GM23338 (cell line): ENCODE measurements around the gene ZDHHC1.
A peak's percentile ranks its signal among the peaks of the same experiment; 100 is the strongest.

Source experiments
- CREB1 ChIP-seq: fragments of 250-450 bp; sonication (Bioruptor Pico); IDR thresholded peaks from 2 replicates; pipeline ENCODE4 v1.5.0; 2020; ENCODE audit warnings: low read depth, mild to moderate bottlenecking, moderate library complexity
- EZH2 ChIP-seq: fragments of 200-600 bp; sonication (generic); IDR thresholded peaks from one replicate; pipeline ENCODE4 v1.8.0; 2017; ENCODE audit warnings: antibody characterized with exemption, mild to moderate bottlenecking, low read depth; ENCODE audit not compliant: unreplicated experiment
- EZH2phosphoT487 ChIP-seq: fragments of 200-600 bp; sonication (generic); IDR thresholded peaks from one replicate; pipeline ENCODE4 v1.8.1; 2018; ENCODE audit warnings: antibody characterized with exemption; ENCODE audit not compliant: unreplicated experiment
- JUNB ChIP-seq: IDR thresholded peaks from one replicate; pipeline ENCODE4 v1.6.1; 2016; ENCODE audit warnings: antibody characterized with exemption; ENCODE audit not compliant: unreplicated experiment
- NANOG ChIP-seq: IDR thresholded peaks from 2 replicates; pipeline ENCODE4 v1.6.1; 2016; ENCODE audit warnings: antibody characterized with exemption, borderline replicate concordance
- POLR2AphosphoS5 ChIP-seq: IDR thresholded peaks from 2 replicates; pipeline ENCODE4 v1.6.1; 2016; ENCODE audit warnings: antibody characterized with exemption, low read depth
- STAT1 ChIP-seq: IDR thresholded peaks from one replicate; pipeline ENCODE4 v1.6.1; 2016; ENCODE audit warnings: antibody characterized with exemption; ENCODE audit not compliant: unreplicated experiment
- ZNF114 ChIP-seq: fragments of 250-450 bp; sonication (Bioruptor Pico); IDR thresholded peaks from 2 replicates; pipeline ENCODE4 v1.5.0; 2020; ENCODE audit warnings: mild to moderate bottlenecking, moderate library complexity
- ZNF331 ChIP-seq: fragments of 250-450 bp; sonication (Bioruptor Pico); IDR thresholded peaks from 2 replicates; pipeline ENCODE4 v1.5.0; 2020; ENCODE audit warnings: low read depth, mild to moderate bottlenecking, moderate library complexity
- TF ChIP-seq, protein P1 (sequence below), 2 experiments: fragments of 200-600 bp in 1 of 2; sonication (generic) in 1 of 2; conservative IDR thresholded peaks; 2 replicates each; pipeline versions ENCODE4 v1.5.1 to v1.6.1; 2016 to 2017; ENCODE audit warnings: antibody characterized with exemption in 2 of 2, low read depth in 2 of 2, mild to moderate bottlenecking in 2 of 2, moderate library complexity in 1 of 2
- TF ChIP-seq, protein P2 (sequence below): IDR thresholded peaks from one replicate; pipeline ENCODE4 v1.6.1; 2018; ENCODE audit warnings: antibody characterized with exemption; ENCODE audit not compliant: unreplicated experiment
- TF ChIP-seq, protein P3 (sequence below): IDR thresholded peaks from 2 replicates; pipeline ENCODE4 v1.6.1; 2016; ENCODE audit warnings: antibody characterized with exemption
- TF ChIP-seq, protein P4 (sequence below): fragments of 250-450 bp; sonication (Bioruptor Pico); IDR thresholded peaks from 2 replicates; pipeline ENCODE4 v1.5.0; 2020; ENCODE audit warnings: mild to moderate bottlenecking, moderate library complexity

DNA sequence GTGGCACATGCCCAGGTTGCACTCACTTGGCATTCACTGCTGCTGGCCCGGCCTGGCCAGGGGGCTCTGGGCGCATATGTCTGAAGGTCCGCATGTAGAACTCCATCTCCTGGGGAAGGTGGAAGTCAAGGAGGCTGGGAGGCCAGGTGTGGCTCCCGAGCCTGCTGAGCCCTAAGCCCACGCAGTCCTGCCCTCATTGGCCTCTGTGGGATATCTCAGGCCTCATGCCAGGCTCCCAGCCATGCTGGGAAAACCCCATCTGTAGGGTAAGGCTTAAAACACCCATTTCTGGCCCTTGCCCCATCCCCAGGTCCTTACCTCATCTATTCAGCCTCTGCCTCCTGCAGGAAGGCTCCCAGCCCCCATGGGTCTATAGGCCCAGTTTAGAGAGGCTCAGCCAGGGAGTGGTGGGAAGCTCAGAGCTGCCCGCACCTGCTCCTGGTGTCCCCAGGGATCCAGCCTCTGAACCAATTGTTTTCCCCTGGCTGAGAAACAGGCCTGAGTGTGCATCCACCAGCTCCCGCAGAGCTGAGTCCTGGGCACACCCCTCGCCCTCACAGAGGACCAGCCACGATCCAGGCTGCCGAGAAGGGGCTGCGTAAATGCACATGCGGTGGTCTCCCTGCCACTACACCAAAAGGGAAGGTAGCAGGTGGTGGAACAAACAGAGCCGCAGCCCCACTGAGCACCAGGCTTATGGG is 20.7 kb downstream of the ZDHHC1 start:
- TF ChIP-seq, protein P1, sequence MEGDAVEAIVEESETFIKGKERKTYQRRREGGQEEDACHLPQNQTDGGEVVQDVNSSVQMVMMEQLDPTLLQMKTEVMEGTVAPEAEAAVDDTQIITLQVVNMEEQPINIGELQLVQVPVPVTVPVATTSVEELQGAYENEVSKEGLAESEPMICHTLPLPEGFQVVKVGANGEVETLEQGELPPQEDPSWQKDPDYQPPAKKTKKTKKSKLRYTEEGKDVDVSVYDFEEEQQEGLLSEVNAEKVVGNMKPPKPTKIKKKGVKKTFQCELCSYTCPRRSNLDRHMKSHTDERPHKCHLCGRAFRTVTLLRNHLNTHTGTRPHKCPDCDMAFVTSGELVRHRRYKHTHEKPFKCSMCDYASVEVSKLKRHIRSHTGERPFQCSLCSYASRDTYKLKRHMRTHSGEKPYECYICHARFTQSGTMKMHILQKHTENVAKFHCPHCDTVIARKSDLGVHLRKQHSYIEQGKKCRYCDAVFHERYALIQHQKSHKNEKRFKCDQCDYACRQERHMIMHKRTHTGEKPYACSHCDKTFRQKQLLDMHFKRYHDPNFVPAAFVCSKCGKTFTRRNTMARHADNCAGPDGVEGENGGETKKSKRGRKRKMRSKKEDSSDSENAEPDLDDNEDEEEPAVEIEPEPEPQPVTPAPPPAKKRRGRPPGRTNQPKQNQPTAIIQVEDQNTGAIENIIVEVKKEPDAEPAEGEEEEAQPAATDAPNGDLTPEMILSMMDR (conservative IDR thresholded peaks at IDR 0.05; ENCODE audit: low read depth in 2 of 2): no peak
- TF ChIP-seq, protein P2, sequence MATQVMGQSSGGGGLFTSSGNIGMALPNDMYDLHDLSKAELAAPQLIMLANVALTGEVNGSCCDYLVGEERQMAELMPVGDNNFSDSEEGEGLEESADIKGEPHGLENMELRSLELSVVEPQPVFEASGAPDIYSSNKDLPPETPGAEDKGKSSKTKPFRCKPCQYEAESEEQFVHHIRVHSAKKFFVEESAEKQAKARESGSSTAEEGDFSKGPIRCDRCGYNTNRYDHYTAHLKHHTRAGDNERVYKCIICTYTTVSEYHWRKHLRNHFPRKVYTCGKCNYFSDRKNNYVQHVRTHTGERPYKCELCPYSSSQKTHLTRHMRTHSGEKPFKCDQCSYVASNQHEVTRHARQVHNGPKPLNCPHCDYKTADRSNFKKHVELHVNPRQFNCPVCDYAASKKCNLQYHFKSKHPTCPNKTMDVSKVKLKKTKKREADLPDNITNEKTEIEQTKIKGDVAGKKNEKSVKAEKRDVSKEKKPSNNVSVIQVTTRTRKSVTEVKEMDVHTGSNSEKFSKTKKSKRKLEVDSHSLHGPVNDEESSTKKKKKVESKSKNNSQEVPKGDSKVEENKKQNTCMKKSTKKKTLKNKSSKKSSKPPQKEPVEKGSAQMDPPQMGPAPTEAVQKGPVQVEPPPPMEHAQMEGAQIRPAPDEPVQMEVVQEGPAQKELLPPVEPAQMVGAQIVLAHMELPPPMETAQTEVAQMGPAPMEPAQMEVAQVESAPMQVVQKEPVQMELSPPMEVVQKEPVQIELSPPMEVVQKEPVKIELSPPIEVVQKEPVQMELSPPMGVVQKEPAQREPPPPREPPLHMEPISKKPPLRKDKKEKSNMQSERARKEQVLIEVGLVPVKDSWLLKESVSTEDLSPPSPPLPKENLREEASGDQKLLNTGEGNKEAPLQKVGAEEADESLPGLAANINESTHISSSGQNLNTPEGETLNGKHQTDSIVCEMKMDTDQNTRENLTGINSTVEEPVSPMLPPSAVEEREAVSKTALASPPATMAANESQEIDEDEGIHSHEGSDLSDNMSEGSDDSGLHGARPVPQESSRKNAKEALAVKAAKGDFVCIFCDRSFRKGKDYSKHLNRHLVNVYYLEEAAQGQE: no peak
- TF ChIP-seq, protein P3, sequence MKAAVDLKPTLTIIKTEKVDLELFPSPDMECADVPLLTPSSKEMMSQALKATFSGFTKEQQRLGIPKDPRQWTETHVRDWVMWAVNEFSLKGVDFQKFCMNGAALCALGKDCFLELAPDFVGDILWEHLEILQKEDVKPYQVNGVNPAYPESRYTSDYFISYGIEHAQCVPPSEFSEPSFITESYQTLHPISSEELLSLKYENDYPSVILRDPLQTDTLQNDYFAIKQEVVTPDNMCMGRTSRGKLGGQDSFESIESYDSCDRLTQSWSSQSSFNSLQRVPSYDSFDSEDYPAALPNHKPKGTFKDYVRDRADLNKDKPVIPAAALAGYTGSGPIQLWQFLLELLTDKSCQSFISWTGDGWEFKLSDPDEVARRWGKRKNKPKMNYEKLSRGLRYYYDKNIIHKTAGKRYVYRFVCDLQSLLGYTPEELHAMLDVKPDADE: no peak
- no peak for TF ChIP-seq POLR2AphosphoS5
- no peak for TF ChIP-seq JUNB
- TF ChIP-seq EZH2phosphoT487: no peak
- peak; percentile 13 for TF ChIP-seq EZH2
- no peak for TF ChIP-seq CREB1
- TF ChIP-seq STAT1: no peak
- TF ChIP-seq ZNF331: no peak
- no peak for TF ChIP-seq NANOG
- no peak for TF ChIP-seq ZNF114 (CRISPR knock-in tag)
- TF ChIP-seq, protein P4, sequence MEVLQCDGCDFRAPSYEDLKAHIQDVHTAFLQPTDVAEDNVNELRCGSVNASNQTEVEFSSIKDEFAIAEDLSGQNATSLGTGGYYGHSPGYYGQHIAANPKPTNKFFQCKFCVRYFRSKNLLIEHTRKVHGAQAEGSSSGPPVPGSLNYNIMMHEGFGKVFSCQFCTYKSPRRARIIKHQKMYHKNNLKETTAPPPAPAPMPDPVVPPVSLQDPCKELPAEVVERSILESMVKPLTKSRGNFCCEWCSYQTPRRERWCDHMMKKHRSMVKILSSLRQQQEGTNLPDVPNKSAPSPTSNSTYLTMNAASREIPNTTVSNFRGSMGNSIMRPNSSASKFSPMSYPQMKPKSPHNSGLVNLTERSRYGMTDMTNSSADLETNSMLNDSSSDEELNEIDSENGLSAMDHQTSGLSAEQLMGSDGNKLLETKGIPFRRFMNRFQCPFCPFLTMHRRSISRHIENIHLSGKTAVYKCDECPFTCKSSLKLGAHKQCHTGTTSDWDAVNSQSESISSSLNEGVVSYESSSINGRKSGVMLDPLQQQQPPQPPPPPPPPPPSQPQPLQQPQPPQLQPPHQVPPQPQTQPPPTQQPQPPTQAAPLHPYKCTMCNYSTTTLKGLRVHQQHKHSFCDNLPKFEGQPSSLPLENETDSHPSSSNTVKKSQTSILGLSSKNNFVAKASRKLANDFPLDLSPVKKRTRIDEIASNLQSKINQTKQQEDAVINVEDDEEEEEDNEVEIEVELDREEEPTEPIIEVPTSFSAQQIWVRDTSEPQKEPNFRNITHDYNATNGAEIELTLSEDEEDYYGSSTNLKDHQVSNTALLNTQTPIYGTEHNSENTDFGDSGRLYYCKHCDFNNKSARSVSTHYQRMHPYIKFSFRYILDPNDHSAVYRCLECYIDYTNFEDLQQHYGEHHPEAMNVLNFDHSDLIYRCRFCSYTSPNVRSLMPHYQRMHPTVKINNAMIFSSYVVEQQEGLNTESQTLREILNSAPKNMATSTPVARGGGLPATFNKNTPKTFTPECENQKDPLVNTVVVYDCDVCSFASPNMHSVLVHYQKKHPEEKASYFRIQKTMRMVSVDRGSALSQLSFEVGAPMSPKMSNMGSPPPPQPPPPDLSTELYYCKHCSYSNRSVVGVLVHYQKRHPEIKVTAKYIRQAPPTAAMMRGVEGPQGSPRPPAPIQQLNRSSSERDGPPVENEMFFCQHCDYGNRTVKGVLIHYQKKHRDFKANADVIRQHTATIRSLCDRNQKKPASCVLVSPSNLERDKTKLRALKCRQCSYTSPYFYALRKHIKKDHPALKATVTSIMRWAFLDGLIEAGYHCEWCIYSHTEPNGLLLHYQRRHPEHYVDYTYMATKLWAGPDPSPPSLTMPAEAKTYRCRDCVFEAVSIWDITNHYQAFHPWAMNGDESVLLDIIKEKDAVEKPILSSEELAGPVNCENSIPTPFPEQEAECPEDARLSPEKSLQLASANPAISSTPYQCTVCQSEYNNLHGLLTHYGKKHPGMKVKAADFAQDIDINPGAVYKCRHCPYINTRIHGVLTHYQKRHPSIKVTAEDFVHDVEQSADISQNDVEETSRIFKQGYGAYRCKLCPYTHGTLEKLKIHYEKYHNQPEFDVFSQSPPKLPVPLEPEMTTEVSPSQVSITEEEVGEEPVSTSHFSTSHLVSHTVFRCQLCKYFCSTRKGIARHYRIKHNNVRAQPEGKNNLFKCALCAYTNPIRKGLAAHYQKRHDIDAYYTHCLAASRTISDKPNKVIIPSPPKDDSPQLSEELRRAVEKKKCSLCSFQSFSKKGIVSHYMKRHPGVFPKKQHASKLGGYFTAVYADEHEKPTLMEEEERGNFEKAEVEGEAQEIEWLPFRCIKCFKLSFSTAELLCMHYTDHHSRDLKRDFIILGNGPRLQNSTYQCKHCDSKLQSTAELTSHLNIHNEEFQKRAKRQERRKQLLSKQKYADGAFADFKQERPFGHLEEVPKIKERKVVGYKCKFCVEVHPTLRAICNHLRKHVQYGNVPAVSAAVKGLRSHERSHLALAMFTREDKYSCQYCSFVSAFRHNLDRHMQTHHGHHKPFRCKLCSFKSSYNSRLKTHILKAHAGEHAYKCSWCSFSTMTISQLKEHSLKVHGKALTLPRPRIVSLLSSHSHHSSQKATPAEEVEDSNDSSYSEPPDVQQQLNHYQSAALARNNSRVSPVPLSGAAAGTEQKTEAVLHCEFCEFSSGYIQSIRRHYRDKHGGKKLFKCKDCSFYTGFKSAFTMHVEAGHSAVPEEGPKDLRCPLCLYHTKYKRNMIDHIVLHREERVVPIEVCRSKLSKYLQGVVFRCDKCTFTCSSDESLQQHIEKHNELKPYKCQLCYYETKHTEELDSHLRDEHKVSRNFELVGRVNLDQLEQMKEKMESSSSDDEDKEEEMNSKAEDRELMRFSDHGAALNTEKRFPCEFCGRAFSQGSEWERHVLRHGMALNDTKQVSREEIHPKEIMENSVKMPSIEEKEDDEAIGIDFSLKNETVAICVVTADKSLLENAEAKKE (CRISPR knock-in tag): no peak
